Measurements from ENCODE around the gene TBC1D10A. TPM values are rescaled to one million over a fixed set of nuclear protein-coding genes. Genes with fewer than 3 reads are reported as not detected.

TBC1D10A gene
- total RNA-seq, 1 experiment from 2014 or later, result 12.2 TPM

DNA sequence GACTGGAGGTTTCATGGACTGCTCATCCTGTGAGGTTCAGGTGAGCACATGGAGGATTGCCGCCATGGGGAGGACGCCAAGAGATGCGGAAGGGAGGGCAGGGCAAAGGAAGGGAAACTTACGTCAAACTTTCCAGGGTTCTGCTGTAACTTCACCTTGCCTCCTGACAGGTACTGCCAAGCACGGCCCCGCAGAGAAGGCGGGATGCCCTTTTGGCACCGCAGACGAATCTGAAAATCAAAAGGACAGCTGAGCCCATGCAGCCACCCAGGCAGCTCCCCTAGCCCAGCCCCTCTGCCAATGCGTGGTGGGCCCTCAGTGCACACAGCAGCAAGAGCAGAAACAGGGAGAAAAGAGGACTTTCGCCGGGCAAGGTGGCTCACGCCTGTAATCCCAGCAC, 27.4 kb downstream of the TBC1D10A start:
- Histone ChIP-seq H3K4me3 (ENCODE audit: low read depth, low read length) (no peak overlapping the region), H3K9me3 (no peaks in the 10 kb centered on the region), H3K27me3 (replicated peaks; ENCODE audit: control insufficient read depth, insufficient read depth, low read length) (no peaks in the 10 kb centered on the region), H3K36me3 (ENCODE audit: control insufficient read depth, insufficient read depth, low read length) (peaks cover 5% of the 10 kb centered on the region), H3K4me1 (peaks cover 24% of the 10 kb centered on the region)
- H3K36me3 Mint-ChIP-seq (ENCODE audit: insufficient read depth, unreplicated experiment), result peaks cover 21% of the 10 kb centered on the region
- TF ChIP-seq, protein P1, sequence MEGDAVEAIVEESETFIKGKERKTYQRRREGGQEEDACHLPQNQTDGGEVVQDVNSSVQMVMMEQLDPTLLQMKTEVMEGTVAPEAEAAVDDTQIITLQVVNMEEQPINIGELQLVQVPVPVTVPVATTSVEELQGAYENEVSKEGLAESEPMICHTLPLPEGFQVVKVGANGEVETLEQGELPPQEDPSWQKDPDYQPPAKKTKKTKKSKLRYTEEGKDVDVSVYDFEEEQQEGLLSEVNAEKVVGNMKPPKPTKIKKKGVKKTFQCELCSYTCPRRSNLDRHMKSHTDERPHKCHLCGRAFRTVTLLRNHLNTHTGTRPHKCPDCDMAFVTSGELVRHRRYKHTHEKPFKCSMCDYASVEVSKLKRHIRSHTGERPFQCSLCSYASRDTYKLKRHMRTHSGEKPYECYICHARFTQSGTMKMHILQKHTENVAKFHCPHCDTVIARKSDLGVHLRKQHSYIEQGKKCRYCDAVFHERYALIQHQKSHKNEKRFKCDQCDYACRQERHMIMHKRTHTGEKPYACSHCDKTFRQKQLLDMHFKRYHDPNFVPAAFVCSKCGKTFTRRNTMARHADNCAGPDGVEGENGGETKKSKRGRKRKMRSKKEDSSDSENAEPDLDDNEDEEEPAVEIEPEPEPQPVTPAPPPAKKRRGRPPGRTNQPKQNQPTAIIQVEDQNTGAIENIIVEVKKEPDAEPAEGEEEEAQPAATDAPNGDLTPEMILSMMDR (IDR thresholded peaks at IDR 0.05; ENCODE audit: insufficient read depth in 1 of 2, low read depth in 1 of 2, low read length in 1 of 2, severe bottlenecking in 1 of 2, unreplicated experiment in 1 of 2), result no peak
- H3K27me3 Mint-ChIP-seq (ENCODE audit: insufficient read depth, unreplicated experiment), result no peaks in the 10 kb centered on the region
- BruUV-seq (replicated peaks), result no TSS peak
- peak overlapping the region; percentile 65 for H3K27ac Mint-ChIP-seq (ENCODE audit: unreplicated experiment)
- intact Hi-C loops (cut with micrococcal nuclease; ENCODE audit: unreplicated experiment), result loop anchor here (2.0 kb wide), 1 partner anchor 27 kb away; the partner anchor contains the start of gene TBC1D10A
- peaks cover 17% of the 10 kb centered on the region for H3K4me1 Mint-ChIP-seq (ENCODE audit: low read depth, unreplicated experiment)
- ChIA-PET POLR2A (interaction anchor here (1.5 kb wide), 1 partner anchor 28 kb away, joined by 8 read pairs; the partner anchor contains the start of gene TBC1D10A), CTCF (interaction anchor here (1.2 to 2.1 kb wide), 4 partner anchors 11 to 87 kb away, joined by 3 to 45 read pairs (median 10); partner anchors contain the start of genes CASTOR1, CCDC157, SF3A1 and TBC1D10A)
- no peaks in the 10 kb centered on the region for H3K9me3 Mint-ChIP-seq (ENCODE audit: unreplicated experiment)
- DNase-seq, result no peak
- H3K4me3 Mint-ChIP-seq (ENCODE audit: unreplicated experiment), result no peak overlapping the region

DNA sequence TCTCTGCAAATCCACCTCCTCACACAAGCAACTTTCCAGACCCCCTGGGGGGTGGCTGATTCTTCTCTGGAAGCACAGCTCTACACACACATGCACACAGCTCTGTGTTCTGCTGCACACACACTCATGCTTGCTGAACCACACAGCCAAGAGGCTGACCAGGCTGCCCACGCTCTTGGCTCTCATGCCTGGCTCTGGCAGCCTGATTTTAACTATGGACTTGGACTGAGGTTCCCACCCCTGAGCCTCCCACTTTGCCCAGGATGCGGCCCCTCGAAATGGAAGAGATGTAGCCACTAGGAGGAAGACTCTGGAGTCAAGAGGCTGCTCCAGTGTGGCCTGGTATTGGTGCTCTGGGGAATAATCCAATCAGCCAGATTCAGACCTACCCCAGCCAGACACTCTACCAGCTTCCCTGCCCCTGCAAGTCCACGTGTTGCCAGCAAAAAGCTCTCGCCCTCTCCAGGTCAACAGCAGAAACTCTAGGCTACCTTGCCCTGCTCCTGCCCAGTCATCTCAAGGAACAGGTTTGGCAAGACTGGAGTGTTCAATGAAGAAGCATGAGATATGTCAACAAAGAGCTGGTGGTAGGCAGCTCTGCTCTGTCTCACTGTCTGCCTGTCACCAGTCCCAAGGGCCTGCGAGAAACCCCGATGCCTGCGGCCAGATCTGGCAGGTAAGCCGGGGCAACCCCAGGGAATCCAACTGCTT, 28.6 kb downstream of the TBC1D10A start:
- Histone ChIP-seq H3K4me3 (ENCODE audit: low read depth, low read length) (no peak overlapping the region), H3K4me1 (peaks cover 24% of the 10 kb centered on the region), H3K27me3 (replicated peaks; ENCODE audit: control insufficient read depth, insufficient read depth, low read length) (no peaks in the 10 kb centered on the region), H3K36me3 (ENCODE audit: control insufficient read depth, insufficient read depth, low read length) (peaks cover 5% of the 10 kb centered on the region), H3K9me3 (no peaks in the 10 kb centered on the region)
- Mint-ChIP-seq H3K4me1 (ENCODE audit: low read depth, unreplicated experiment) (peaks cover 17% of the 10 kb centered on the region), H3K9me3 (ENCODE audit: unreplicated experiment) (no peaks in the 10 kb centered on the region), H3K27ac (ENCODE audit: unreplicated experiment) (peak overlapping the region; percentile 65), H3K27me3 (ENCODE audit: insufficient read depth, unreplicated experiment) (no peaks in the 10 kb centered on the region), H3K4me3 (ENCODE audit: unreplicated experiment) (no peak overlapping the region), H3K36me3 (ENCODE audit: insufficient read depth, unreplicated experiment) (peaks cover 25% of the 10 kb centered on the region)
- peak; percentile 81 to 82 for DNase-seq
- intact Hi-C loops (cut with micrococcal nuclease; ENCODE audit: unreplicated experiment), result loop anchor here (1.0 to 2.0 kb wide), 2 partner anchors 9 to 29 kb away; partner anchors contain the start of genes CASTOR1 and TBC1D10A
- POLR2A ChIA-PET, result interaction anchor here (1.1 to 1.5 kb wide), 5 partner anchors 9 to 59 kb away, joined by 3 to 8 read pairs (median 4); partner anchors contain the start of genes CASTOR1, CCDC157, SF3A1 and TBC1D10A
- TF ChIP-seq, protein P1 (IDR thresholded peaks at IDR 0.05; ENCODE audit: insufficient read depth in 1 of 2, low read depth in 1 of 2, low read length in 1 of 2, severe bottlenecking in 1 of 2, unreplicated experiment in 1 of 2), result peak in 1 of 2 experiments; percentile 18
- BruUV-seq (replicated peaks), result no TSS peak
- CTCF ChIA-PET, result interaction anchor here (0.5 to 2.1 kb wide), 13 partner anchors 10 to 1067 kb away, joined by 3 to 45 read pairs (median 5); partner anchors contain the start of genes CASTOR1, CCDC157, SF3A1 and TBC1D10A

DNA sequence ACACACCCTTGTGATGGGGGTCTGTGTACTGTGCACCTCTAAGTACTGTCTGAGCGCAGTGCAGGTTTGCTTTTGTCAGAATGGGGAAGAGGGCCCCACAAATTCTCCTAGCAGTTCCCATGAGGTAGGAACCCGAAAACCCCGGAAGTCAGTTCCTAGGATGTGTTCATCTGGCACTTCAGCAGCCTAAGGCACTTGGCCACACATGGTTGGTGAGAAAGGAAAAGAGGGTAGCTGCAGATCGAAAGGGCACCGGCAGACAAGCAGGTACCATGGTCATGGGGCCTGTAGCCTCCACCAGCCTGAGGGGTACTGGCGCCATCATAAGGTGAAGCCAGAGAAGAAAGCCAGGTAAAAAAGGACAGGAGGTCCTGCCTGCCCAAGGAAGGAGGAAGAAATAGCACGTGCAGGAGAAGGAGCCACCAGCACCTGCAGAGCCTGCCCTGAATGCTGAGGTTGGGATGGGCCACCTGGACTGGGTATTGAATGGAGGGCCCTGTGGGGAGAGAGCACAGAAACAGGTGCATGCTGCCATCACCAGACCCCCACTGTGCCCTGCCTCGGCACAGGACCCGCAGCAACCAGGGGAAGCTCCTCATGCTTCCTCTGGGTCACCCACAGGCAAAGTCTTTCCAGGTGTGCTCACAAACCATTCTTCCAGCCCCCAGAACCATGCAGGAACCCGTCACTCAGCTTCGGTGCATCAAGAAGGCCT, 29.3 kb downstream of the TBC1D10A start:
- Mint-ChIP-seq H3K36me3 (ENCODE audit: insufficient read depth, unreplicated experiment) (peaks cover 25% of the 10 kb centered on the region), H3K4me1 (ENCODE audit: low read depth, unreplicated experiment) (peaks cover 16% of the 10 kb centered on the region), H3K27ac (ENCODE audit: unreplicated experiment) (no peak overlapping the region), H3K9me3 (ENCODE audit: unreplicated experiment) (no peaks in the 10 kb centered on the region), H3K27me3 (ENCODE audit: insufficient read depth, unreplicated experiment) (no peaks in the 10 kb centered on the region), H3K4me3 (ENCODE audit: unreplicated experiment) (no peak overlapping the region)
- Histone ChIP-seq H3K9me3 (no peaks in the 10 kb centered on the region), H3K4me3 (ENCODE audit: low read depth, low read length) (no peak overlapping the region), H3K27me3 (replicated peaks; ENCODE audit: control insufficient read depth, insufficient read depth, low read length) (no peaks in the 10 kb centered on the region), H3K36me3 (ENCODE audit: control insufficient read depth, insufficient read depth, low read length) (peaks cover 5% of the 10 kb centered on the region), H3K4me1 (peaks cover 21% of the 10 kb centered on the region)
- no peak for DNase-seq
- TF ChIP-seq, protein P1 (IDR thresholded peaks at IDR 0.05; ENCODE audit: insufficient read depth in 1 of 2, low read depth in 1 of 2, low read length in 1 of 2, severe bottlenecking in 1 of 2, unreplicated experiment in 1 of 2), result no peak
- CTCF ChIA-PET, result interaction anchor here (1.1 to 2.1 kb wide), 7 partner anchors 9 to 193 kb away, joined by 3 to 45 read pairs (median 6); partner anchors contain the start of genes CASTOR1, CCDC157, SF3A1 and TBC1D10A
- intact Hi-C loops (cut with micrococcal nuclease; ENCODE audit: unreplicated experiment), result no loop called here
- BruUV-seq (replicated peaks), result no TSS peak
- POLR2A ChIA-PET, result interaction anchor here (1.1 to 1.5 kb wide), 4 partner anchors 9 to 59 kb away, joined by 3 to 8 read pairs (median 4); partner anchors contain the start of genes CASTOR1, CCDC157, SF3A1 and TBC1D10A

Measured in Caco-2 (cell line).